DMS114 treated with DMSO at 0.1 percent for 48 hours (cell line): ENCODE results near the gene ZDHHC14.
"Not testable (repeated sequence)": the region's sequence is repeated elsewhere in the genome, so short reads cannot be mapped to it uniquely, and the experiment has no call there.

Experiments
- DNase-seq: peaks from one replicate; lab custom pipeline; 2025; ENCODE audit not compliant: unreplicated experiment; lab: John Stamatoyannopoulos, UW

Gene ZDHHC14

GRCh38 chr6:157561929-157562810 lies 181.2 kb downstream of the ZDHHC14 start:
- no peak for DNase-seq

- DNase-seq, result no peak
These were observed 182.0 kb downstream of the ZDHHC14 start for GRCh38 chr6:157562997-157563396.

DNA sequence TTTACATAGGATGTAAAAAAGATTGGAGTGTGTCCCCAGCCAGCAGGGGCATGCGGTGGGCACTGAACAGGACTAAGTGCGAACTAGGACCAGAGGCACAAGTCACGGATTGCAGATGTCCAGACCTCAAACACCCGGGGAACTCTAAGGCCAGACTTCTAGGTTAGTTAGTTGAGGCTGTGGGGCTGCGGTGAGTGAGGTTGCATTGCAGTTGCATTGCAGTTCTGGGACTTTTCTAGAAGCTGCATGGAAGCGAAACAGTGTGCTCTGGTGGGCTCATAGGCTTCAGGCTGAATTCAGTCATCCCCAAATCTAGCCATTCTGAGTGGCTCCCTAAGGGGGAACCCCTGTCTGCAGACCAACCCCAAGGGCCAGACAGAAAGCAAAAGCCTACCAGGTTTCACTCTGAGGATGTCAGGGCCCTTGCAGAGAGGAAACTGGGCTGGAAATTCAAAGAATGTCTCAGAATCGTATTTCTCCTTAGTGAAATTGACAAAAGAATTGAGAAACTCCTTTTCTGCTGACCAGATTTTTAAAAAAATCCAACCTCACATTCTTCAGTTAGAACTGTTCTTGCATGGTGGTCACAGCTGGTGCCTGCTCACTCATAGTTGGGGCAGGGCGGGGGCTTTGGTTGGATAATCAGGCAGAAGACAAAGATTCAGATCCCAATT lies 182.8 kb downstream of the ZDHHC14 start:
- no peak for DNase-seq

- no peak for DNase-seq
These were observed 187.7 kb downstream of the ZDHHC14 start for GRCh38 chr6:157568702-157569101.

DNA sequence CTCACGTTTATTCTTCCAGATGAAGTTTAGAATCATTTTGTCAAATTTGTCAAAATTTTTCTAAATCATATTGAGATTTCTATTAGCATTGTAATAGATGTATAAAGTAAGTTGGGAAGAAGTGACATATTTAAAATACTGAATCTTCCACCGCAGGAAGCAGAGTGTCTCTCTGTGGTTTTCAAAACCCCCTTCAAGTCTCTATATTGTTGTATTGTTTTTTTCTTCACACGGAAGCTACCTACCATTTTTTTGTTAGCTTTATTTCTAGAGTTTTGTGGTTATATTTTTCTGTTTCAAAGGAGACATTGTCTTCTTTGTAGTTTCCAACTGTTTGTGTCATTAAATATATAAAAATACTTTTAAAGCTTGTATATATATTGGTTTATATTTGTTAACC lies 188.6 kb downstream of the ZDHHC14 start:
- no peak for DNase-seq

DNA sequence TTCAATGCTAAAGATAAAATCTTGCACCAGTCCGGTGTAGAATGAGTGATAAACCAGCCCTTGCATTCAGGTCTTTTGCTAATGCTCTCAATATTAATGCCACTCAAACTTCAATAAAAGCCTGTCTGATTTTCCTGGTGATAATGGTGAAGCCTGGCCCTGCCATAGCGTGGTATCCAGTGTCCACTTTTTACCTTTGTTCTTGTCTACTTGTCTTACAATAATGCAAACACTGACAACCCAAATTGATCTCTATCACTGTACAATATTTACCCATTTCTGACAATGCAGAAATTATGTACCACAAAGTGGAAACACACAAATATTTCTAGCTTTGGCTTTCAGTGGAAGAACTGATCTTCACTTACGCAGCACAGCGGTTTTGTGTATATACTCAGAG lies 189.1 kb downstream of the ZDHHC14 start:
- DNase-seq, result no peak

DNA sequence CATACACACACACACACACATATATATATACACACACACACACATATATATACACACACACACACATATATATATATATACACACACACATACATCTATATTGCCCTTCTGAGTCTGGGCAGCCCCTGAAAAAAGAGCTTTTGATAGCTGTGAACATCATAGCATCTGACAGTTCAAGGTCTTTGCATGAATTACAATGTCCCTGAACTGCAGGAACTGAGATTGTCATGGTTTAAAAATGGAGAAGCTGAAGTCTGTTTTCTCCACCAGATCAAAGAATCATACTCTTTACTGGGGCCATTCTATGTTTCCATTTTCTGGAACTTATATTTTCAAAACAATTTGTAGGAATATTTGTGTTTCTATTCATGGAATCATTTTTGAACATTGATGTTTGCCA lies 189.8 kb downstream of the ZDHHC14 start:
- no peak for DNase-seq

- no peak for DNase-seq
These were observed 190.3 kb downstream of the ZDHHC14 start for GRCh38 chr6:157571269-157571668.

DNA sequence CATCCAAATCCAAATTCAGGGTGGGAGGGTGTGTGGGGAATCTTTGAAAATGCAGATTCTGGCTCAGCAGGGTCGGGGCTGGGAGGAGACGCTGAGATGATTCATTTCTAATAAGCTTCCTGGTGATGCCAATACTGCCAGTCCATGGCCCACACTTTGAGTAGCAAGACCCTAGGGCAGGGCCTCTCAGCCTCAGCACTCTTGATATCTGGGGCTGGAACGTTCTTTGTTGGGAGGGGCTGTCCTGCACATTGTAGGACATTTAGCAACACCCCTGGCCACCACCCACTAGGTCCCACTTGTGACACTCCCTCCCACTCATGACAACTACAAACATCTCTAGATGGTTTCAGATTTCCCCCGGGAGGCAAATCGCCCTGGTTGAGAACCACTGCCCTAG lies 191.0 kb downstream of the ZDHHC14 start:
- no peak for DNase-seq

- DNase-seq, result no peak
These were observed 193.9 kb downstream of the ZDHHC14 start for GRCh38 chr6:157574851-157575424.

DNA sequence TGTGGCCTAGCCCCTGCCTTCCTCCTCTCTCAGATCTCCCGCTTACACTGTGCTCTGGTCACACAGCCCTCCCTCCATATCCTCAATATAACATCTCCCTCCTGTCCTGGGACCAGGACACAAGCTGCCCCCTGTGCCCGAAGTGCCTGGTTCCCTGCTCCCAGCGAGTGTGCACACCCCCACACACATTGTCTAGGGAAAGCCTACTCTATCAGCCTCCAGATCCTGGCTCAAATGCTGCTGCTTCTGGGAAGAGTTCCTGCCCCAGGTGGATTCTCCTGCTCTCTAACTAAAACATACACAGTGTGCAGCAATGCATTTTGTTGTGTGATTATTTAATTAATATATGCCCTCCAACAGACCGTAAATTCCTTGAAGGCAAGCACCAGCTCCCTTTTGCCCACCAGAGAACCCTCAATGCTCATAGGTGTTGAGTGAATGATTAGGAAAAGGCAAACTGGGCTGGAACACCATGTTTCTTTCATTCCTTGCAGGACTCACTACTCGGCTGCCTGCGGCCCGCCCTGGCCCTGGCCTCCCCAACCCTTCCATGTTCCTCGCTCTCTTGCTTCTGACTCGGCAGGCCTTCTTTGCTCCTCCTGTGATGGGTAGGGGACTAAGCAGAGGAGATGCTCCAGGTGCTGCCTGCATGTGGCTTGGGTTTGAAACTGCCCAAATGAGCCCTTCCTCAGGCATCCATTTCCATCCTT lies 194.6 kb downstream of the ZDHHC14 start:
- DNase-seq, result no peak

DNA sequence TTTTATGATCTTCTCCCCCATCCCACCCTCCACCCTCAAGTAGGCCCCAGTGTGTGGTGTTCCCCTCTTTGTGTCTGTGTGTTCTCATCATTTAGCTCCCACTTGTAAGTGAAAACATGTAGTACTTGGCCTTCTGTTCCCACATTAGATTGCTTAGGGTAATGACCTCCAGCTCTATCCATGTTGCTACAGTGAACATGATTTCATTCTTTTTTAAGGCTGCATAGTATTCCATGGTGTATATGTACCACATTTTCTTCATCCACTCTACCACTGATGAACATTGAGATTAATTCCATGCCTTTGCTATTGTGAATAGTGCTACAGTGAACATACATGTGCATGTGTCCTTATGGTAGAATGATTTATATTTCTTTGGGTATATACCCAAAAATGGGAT lies 196.0 kb downstream of the ZDHHC14 start:
- not testable (repeated sequence) for DNase-seq

GRCh38 chr6:157578527-157578926 lies 197.5 kb downstream of the ZDHHC14 start:
- DNase-seq, result not testable (repeated sequence)

GRCh38 chr6:157579467-157580031 lies 198.6 kb downstream of the ZDHHC14 start:
- no peak for DNase-seq

DNA sequence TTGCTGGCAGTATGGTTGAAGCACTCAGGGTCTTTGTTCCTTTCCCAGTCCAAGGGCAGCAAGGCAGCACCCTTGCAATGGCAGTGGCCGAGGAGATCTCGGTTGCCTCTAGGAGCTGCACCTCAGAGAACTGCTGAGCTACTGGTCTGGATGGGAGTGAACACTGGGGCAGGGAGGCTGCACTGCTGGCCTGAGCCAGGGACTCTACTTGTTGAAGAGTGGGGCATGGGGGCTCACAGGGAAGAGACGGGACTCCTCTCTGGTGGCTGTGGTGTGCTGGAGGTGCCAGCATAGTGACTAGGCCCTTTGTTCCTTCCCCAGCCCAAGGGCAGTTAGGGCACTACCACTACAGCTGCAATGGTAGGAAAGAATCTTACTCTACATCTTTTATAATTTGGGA lies 203.0 kb downstream of the ZDHHC14 start:
- DNase-seq, result no peak

DNA sequence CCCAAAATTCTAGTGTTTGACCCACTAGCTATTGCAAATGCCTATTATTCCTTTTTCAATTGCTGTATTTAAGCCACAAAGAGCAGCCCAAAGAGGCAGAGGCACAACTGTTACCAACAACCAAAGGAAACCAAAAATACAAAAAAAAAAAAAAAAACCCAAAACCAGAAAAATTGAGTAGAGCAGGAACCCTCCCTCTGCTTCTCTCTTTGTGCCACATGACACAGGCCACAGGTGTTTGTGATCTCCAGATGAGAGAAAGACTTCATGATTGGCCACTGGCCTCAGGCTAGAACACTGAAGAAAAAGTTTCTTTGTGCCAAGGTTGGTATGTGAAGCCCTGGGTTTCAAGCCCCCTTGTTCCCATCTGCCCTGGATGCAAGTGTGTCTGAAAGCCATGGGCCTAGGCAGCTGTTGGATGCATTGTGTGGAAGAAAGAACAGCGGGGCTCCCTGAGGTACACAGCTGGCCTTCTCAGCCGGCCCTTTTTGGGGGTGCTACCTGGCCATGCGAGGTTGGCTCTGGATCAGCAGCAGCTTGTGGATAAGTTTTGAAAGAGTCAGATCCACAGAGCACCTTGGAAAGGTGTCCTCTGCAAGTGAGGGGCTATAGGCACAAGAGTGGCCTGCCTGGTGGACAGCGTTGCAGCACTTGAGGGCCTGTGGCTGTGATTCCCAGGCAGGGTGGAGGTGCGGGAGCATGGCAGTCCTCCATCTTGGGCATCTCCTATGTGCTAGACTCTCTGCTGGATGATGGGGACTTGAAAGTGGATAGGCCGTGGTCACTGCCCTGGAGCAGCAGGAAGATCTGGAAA lies 204.5 kb downstream of the ZDHHC14 start:
- no peak for DNase-seq

DNA sequence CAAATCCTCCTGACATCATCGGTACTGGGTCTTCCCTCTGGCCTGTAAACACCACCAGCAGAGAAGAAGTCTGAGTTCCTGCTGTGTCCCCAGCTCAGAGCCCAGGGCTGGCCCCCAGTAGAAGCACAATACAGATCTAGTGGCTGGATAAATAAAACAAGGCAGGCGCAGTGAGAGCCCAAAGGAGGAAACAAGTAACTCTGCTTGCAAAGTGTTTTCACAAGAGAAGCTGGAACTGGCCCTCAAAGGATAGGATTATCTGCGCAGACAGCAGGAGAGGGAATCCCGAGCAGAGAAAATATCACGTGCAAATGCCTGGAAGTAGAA lies 205.1 kb downstream of the ZDHHC14 start:
- DNase-seq, result no peak

DNA sequence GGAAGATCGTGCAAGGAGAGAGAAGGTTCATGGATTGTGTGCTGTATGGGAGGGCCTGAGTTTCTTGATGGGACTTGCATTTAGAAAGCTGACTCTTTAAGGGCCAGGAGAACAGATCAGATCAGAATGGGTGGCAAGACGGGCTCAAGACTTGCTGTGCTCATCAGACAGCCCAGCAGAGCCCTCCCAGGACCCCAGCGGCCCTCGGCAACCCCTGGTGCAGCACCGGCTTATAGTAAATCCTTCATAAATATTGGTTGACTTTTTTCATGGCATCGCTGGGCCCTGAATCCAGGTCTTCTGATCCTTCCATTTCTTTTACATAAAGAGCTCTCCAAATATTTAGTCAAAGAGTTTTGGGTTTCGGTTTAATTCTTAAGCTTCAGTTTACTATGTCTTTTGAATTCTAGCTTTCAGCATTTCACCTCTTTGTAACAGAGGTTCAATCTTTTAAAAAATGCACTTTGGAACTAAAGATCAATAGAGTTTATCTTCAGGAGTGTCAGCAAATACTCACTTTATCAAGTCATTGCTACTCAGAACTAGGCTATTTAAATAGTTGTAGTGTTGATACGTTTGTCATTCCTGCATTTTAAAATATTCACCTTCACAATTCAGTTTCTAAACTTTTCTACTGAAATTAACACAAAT lies 205.6 kb downstream of the ZDHHC14 start:
- no peak for DNase-seq

- no peak for DNase-seq
These were observed 206.3 kb downstream of the ZDHHC14 start for GRCh38 chr6:157587127-157587926.
